BLaER1 (cell line): ENCODE measurements around the gene PRKCE.

Experiments used
- H3K27ac ChIP-seq: shearing (Covaris generic); formaldehyde crosslinking; 2 replicates; pipeline ENCODE4 v1.8.1; 2022
- H3K27me3 ChIP-seq: shearing (Covaris generic); formaldehyde crosslinking; 2 replicates; pipeline ENCODE4 v1.8.1; 2022
- H3K36me3 ChIP-seq: shearing (Covaris generic); formaldehyde crosslinking; 2 replicates; pipeline ENCODE4 v1.8.1; 2022
- H3K4me1 ChIP-seq: shearing (Covaris generic); formaldehyde crosslinking; 2 replicates; pipeline ENCODE4 v1.8.1; 2022
- H3K4me2 ChIP-seq: shearing (Covaris generic); formaldehyde crosslinking; 2 replicates; pipeline ENCODE4 v1.8.1; 2022
- H3K4me3 ChIP-seq: shearing (Covaris generic); formaldehyde crosslinking; 2 replicates; pipeline ENCODE4 v1.8.1; 2022
- H3K9ac ChIP-seq: shearing (Covaris generic); formaldehyde crosslinking; 2 replicates; pipeline ENCODE4 v1.8.1; 2022
- H3K9me3 ChIP-seq: shearing (Covaris generic); formaldehyde crosslinking; 2 replicates; pipeline ENCODE4 v1.8.1; 2022
- H4K20me1 ChIP-seq: shearing (Covaris generic); formaldehyde crosslinking; 2 replicates; pipeline ENCODE4 v1.8.1; 2022
- Cebpa-rat ChIP-seq: shearing (Covaris generic); IDR thresholded peaks from 2 replicates; pipeline ENCODE4 v1.8.1; 2022

The PRKCE gene

DNA sequence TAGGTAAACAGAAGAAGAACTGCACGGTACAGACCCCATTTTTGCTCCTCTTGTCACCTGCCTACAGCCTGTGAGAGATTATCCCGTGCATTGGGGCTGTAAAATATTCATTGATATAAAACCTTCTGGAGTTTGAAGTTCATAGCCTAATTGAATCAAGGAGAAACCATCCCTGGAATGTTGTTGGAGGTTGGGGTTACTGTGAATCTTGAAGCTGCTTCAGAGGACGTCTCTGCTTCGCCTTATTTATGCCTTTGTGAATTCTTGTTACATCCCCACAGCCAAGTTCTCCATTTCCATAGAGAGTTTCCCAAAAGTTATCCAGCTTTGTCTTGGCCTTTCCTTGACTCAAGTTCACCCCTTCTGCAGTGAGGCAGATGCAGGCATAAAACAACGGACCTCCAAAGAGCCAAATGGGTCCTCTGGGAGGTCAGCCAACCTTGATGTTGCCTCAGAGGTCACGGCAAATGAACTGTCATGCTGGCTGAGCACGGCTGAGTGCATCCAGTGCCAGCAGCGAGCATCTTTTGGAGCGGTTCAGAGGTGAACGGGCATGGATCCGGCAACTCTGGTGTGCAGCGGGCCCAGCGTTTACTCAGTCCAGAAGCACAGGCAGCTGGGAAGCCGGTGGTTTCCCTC, 317.6 kb downstream of the PRKCE start:
- H4K20me1 ChIP-seq: peaks cover 100% of the 10 kb centered on the region
- no peak overlapping the region for H3K9ac ChIP-seq
- H3K4me1 ChIP-seq: peaks cover 64% of the 10 kb centered on the region
- peaks cover 19% of the 10 kb centered on the region for H3K36me3 ChIP-seq
- H3K27ac ChIP-seq: no peak overlapping the region
- no peaks in the 10 kb centered on the region for H3K27me3 ChIP-seq
- no peaks in the 10 kb centered on the region for H3K9me3 ChIP-seq
- TF ChIP-seq Cebpa-rat: no peak
- H3K4me2 ChIP-seq: peak overlapping the region; percentile 51
- H3K4me3 ChIP-seq: no peak overlapping the region

GRCh38 chr2:45973426-45973825, 322.0 kb downstream of the PRKCE start:
- TF ChIP-seq Cebpa-rat: no peak
- peaks cover 48% of the 10 kb centered on the region for H3K4me1 ChIP-seq
- no peaks in the 10 kb centered on the region for H3K9me3 ChIP-seq
- H3K36me3 ChIP-seq: peaks cover 46% of the 10 kb centered on the region
- H3K4me3 ChIP-seq: no peak overlapping the region
- H3K9ac ChIP-seq: no peak overlapping the region
- H4K20me1 ChIP-seq: peaks cover 100% of the 10 kb centered on the region
- H3K27me3 ChIP-seq: no peaks in the 10 kb centered on the region
- H3K27ac ChIP-seq: no peak overlapping the region
- H3K4me2 ChIP-seq: no peak overlapping the region

DNA sequence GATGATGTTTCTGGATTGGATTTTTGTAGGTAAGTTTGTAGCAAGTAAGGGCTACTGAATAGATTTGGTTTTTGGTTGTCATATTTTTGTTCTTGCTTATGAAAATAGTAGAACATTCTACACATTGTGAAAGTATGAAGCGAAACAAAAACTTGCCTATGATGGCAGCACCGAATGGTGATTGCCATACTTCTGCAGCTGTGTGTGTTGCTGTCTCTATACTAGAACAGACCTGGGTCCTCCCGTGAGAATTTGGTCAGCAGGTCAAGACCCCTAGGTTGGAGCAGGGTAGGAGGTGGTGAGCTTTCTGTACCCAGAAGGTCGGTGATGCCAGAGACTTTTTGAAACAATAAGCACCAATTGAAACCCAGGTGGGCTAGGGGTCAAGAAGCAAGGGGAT, 322.6 kb downstream of the PRKCE start:
- Histone ChIP-seq H4K20me1 (peaks cover 100% of the 10 kb centered on the region), H3K9me3 (no peaks in the 10 kb centered on the region), H3K27me3 (no peaks in the 10 kb centered on the region), H3K4me2 (no peak overlapping the region), H3K36me3 (peaks cover 52% of the 10 kb centered on the region), H3K9ac (no peak overlapping the region), H3K27ac (no peak overlapping the region), H3K4me3 (no peak overlapping the region), H3K4me1 (peaks cover 48% of the 10 kb centered on the region)
- TF ChIP-seq Cebpa-rat: no peak

DNA sequence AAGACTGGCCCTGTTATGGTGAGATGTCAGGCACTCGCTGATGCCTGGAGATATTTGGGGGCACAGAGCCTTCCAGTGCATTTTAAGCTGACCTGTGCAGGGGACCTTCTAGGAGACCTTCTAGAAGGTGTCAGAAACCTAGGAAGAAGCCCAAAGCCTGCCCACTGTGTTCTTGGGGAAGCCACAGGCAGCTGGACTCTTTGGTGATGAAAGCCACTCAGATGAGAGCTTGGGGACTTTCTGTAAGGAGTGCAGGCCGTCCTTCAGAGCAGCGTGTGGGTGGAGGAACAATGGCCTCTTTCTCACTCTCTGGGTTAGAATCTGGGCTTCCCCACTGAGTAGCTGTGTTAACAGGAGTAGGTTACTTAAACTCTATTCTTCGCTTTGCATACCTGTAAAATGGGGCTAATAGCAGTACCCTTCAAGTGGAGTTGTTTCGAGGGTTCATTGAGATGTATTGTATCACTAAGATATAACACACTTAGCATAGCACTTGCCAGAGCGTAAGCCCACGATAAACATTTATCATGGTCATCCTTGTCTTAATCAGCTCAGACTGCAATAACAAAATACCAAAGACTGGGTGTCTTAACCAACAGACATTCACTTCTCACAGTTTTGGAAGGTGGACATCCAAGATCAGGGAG, 323.4 kb downstream of the PRKCE start:
- H3K4me3 ChIP-seq: no peak overlapping the region
- peaks cover 60% of the 10 kb centered on the region for H3K36me3 ChIP-seq
- no peak overlapping the region for H3K27ac ChIP-seq
- H3K4me2 ChIP-seq: no peak overlapping the region
- TF ChIP-seq Cebpa-rat: no peak
- H3K27me3 ChIP-seq: no peaks in the 10 kb centered on the region
- peaks cover 51% of the 10 kb centered on the region for H3K4me1 ChIP-seq
- H3K9me3 ChIP-seq: no peaks in the 10 kb centered on the region
- H3K9ac ChIP-seq: no peak overlapping the region
- H4K20me1 ChIP-seq: peaks cover 100% of the 10 kb centered on the region

- Histone ChIP-seq H3K27me3 (no peaks in the 10 kb centered on the region), H3K27ac (no peak overlapping the region; the same call in 1 of the 2 replicates), H3K4me3 (no peak overlapping the region), H3K4me1 (peaks cover 55% of the 10 kb centered on the region), H4K20me1 (peaks cover 98% of the 10 kb centered on the region), H3K9ac (no peak overlapping the region), H3K4me2 (no peak overlapping the region), H3K9me3 (no peaks in the 10 kb centered on the region), H3K36me3 (peaks cover 71% of the 10 kb centered on the region)
- no peak for TF ChIP-seq Cebpa-rat
Observed at GRCh38 chr2:45975752-45976517, 324.5 kb downstream of the PRKCE start.

DNA sequence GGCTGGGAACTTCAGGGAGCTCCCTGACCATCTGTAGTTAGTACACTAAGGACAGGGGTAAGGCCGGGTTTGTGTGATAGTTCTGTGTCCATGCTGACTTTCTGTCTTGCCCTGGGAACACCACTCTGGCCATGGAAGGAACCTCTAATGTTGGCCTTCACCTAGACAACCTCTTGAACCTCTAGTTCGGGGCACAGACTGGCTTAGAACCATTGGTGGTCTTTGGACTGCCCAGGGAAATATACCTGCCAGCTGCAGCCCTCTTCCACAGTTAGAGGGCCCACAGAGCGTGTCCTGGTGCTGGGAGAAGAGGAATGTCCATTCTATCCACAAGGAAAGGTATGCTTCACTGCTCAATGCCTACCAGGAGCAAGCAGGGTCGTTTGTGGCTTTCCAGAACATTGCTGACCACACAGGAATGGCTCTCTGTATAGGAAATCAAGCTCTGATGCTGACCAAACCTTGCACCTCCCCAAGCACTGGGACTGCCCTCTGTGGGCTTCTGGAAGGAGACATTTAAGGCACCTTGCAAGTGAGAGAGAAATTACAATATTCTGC, 326.9 kb downstream of the PRKCE start:
- no peak for TF ChIP-seq Cebpa-rat
- Histone ChIP-seq H3K27ac (no peak overlapping the region), H3K4me1 (peaks cover 56% of the 10 kb centered on the region), H4K20me1 (peaks cover 94% of the 10 kb centered on the region), H3K4me2 (peak overlapping the region; percentile 48), H3K9me3 (no peaks in the 10 kb centered on the region), H3K27me3 (no peaks in the 10 kb centered on the region), H3K4me3 (no peak overlapping the region), H3K9ac (no peak overlapping the region), H3K36me3 (peaks cover 95% of the 10 kb centered on the region)

- Histone ChIP-seq H3K4me2 (peak overlapping the region; percentile 48), H3K4me1 (peaks cover 60% of the 10 kb centered on the region), H3K27ac (no peak overlapping the region), H3K27me3 (no peaks in the 10 kb centered on the region), H3K9ac (no peak overlapping the region), H3K4me3 (no peak overlapping the region), H3K36me3 (peaks cover 98% of the 10 kb centered on the region), H3K9me3 (no peaks in the 10 kb centered on the region), H4K20me1 (peaks cover 94% of the 10 kb centered on the region)
- no peak for TF ChIP-seq Cebpa-rat
Observed at GRCh38 chr2:45979065-45979464, 327.6 kb downstream of the PRKCE start.

DNA sequence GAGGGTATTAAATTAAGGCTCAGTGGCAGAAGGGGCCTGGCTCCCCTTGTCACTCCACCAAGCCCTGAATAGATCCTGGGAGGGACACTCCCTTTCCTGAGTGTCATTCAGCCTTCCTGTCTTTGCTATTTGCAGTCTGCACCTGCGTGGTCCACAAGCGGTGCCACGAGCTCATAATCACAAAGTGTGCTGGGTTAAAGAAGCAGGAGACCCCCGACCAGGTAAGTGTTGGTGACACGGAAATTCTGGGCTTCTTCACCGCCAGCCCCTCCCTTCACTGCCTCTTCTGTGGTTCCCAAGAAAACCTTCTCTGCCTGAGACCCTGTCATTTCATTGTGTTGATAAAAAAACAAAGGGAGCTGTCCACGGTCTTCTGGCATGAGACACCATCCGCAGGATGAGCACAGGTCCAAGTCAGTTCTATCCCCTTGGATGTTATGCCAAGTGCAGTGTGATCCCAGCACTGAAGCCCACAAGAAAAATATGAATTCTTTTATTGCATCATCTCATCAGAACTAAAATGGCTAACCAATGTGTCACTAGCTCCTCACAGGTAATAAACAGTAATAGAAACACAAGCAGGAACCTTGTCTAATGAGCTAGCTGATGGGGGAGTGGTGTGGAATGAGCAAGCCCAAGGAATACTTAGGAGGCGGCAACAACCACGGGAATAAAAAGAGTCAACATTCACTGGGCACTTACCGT, 328.8 kb downstream of the PRKCE start:
- Histone ChIP-seq H3K9ac (no peak overlapping the region), H3K27me3 (no peaks in the 10 kb centered on the region), H3K36me3 (peaks cover 98% of the 10 kb centered on the region), H3K4me1 (peaks cover 65% of the 10 kb centered on the region), H3K4me2 (peak overlapping the region; percentile 48; the same call in 1 of the 2 replicates), H3K9me3 (no peaks in the 10 kb centered on the region), H3K27ac (peak overlapping the region; percentile 1; the same call in 1 of the 2 replicates), H3K4me3 (no peak overlapping the region), H4K20me1 (peaks cover 94% of the 10 kb centered on the region)
- no peak for TF ChIP-seq Cebpa-rat

GRCh38 chr2:45981384-45981930, 330.0 kb downstream of the PRKCE start:
- no peak for TF ChIP-seq Cebpa-rat
- Histone ChIP-seq H3K27ac (no peak overlapping the region), H3K4me1 (peaks cover 59% of the 10 kb centered on the region), H3K9me3 (no peaks in the 10 kb centered on the region), H3K9ac (no peak overlapping the region), H3K4me3 (no peak overlapping the region), H4K20me1 (peaks cover 86% of the 10 kb centered on the region), H3K36me3 (peaks cover 98% of the 10 kb centered on the region), H3K4me2 (no peak overlapping the region), H3K27me3 (no peaks in the 10 kb centered on the region)
